GM12872 (cell line): Measurements from ENCODE around the gene KIF5A.

Source experiments
- TF ChIP-seq, protein P1 (sequence below): IDR thresholded peaks from 3 replicates; pipeline ENCODE4 v1.5.1; 2011; ENCODE audit warnings: low read depth, mild to moderate bottlenecking, low read length, moderate library complexity; ENCODE audit not compliant: insufficient read depth

Gene KIF5A

DNA sequence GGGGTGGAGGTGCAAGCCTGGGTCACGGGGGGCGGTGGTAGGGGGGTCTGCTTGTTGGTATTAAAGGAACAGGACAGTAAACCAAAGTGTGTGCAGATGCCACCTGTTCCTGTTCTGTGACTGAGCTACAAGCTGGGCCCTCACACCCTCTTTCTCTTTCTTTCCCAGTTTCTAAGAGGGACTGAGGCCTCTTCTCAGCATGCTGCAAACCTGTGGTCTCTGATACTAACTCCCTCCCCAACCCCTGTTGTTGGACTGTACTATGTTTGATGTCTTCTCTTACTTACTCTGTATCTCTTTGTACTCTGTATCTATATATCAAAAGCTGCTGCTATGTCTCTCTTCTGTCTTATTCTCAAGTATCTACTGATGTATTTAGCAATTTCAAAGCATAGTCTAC lies 34.2 kb downstream of the KIF5A start:
- TF ChIP-seq, protein P1, sequence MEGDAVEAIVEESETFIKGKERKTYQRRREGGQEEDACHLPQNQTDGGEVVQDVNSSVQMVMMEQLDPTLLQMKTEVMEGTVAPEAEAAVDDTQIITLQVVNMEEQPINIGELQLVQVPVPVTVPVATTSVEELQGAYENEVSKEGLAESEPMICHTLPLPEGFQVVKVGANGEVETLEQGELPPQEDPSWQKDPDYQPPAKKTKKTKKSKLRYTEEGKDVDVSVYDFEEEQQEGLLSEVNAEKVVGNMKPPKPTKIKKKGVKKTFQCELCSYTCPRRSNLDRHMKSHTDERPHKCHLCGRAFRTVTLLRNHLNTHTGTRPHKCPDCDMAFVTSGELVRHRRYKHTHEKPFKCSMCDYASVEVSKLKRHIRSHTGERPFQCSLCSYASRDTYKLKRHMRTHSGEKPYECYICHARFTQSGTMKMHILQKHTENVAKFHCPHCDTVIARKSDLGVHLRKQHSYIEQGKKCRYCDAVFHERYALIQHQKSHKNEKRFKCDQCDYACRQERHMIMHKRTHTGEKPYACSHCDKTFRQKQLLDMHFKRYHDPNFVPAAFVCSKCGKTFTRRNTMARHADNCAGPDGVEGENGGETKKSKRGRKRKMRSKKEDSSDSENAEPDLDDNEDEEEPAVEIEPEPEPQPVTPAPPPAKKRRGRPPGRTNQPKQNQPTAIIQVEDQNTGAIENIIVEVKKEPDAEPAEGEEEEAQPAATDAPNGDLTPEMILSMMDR: no peak

DNA sequence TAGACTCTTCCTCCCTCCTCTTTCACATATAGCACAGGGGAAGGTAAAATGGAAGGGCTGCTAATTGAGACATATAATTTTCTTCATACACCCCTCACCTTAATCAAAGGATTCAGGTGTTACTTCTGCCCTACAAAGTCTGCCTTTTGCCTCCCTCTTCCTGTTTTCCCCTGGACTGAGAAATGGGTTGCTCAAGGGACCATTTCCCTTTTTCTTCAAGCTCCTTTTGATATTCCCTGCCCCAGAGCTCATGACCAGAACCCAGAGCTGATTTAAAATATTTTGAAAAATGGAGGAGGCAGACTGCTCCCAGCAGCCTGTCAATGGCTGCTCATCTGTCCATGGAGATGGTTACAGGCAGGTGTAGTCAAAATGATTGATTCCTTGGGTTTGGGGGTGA lies 34.8 kb downstream of the KIF5A start:
- TF ChIP-seq, protein P1: no peak

DNA sequence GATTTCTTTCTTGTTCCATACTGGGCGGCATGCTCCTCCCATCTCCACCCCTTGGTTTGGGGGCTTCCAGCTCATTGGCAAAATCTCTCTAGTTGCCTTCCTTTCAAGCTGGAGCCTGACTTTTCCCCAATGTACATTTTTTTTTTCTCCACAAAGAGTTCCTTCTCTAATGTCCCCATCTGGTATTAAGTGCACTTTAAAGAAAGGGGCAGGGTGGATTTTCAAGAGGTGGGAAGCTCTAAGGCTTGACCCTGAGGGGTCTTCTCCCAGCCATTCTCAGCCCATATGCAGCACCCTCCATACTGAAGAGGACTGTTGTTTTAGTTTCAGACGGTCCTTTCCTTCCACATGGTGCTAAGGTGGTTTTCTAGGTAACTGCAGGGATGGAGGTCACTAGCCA lies 35.3 kb downstream of the KIF5A start:
- TF ChIP-seq, protein P1: no peak

DNA sequence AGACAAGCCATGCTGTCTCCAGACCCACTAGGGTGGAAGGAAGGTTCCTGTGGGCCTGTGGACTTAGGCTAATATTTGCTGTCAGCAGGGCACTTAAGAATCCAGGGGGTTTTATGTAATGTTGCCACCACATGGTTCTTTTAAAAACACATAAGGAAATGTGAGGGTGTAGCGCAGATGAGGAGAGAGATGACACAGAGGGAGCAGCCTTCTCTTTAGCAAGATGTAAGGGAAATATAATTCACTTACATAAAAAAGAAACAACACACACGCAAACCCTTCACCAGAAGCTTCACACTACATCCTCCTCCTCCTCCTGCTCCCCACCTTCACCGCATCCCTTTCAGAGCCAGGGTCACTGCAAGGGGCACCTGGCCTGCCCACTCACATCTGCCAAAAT lies 36.3 kb downstream of the KIF5A start:
- TF ChIP-seq, protein P1: no peak

DNA sequence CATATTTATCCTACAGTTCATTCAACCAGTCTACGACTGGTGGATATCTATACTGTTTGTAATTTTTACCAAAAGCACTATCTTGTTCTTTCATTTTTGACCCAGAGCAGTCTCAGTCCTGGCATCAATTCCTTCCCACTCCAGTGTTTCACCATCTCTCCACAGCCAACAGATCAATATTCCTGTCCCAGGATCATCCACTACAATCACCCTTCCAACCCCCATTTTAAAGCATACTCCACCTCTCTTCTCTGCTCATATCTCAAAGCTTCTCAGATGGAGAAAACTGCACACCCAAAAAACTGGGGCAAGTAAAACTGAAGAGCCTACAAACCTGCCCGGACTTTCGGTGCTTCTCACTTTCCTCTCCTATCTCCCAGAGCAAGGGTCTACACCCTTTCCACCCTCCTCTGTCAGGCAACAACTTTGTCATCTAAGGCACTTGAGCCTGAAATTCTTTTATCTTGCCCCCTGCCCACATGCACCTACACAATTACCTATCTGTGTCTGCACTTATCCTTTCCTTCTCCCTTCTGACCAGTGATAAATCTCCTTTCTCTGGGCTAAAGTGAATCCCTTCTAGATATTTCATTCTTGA lies 37.1 kb downstream of the KIF5A start:
- TF ChIP-seq, protein P1: no peak

DNA sequence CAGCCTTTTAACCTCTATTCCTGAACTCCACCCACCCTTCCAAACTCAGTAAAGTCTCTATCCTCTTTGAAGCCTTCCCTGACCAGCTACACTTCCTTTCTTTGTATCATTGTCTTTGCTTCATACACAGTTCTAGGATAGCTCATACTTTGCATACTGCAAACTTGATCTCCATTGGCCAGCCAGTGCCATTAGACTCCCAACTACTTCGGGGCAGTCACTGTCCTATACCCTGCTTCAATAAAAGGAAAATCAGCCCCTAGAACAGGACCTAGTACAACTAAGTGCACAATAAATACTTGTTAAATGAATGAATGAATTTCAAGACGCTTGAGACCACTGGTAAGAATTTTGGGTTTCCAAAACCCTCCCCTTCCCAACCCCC lies 40.6 kb downstream of the KIF5A start:
- TF ChIP-seq, protein P1: no peak

DNA sequence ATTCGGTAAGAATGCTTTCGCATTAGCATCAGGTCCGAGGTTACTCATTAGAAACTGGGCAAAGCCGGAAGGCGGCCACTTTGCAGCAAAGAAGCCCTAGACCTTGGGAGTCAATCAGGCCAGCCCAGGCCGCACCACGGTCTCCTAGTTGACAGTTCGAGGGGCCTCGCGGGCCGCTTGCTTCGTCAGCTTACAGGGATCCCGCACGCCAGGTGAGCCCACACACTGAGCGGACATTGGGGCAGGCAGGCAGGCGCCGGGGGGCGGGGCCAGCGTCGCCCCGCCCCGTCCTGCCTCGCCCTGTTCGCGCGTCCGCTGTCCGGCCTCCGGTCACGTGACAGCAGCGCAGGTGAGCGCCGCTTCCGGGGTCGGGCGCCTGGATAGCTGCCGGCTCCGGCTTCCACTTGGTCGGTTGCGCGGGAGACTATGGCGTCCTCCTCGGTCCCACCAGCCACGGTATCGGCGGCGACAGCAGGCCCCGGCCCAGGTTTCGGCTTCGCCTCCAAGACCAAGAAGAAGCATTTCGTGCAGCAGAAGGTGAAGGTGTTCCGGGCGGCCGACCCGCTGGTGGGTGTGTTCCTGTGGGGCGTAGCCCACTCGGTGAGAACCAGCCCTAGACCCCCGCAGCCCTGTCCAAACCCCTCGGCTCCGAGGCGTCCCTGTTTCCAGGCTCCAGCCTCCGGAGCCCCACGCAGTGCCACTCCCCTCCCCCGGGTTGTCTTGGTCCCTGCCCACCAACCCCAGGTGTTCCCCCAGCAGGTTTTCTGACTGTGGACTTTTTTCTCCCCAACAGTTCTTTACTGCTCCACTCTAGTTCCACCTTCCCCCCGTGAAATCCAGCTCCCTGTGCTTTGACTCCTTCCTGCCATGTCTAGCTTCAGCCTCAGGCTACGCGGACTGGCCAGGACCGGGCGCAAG lies 41.3 kb downstream of the KIF5A start, which contains the start of gene PIP4K2C:
Gene PIP4K2C (plus strand): TSS at position 329 of the 918 bp plus-strand sequence. CDS start 98 bp downstream, at position 427.
- TF ChIP-seq, protein P1: no peak
